Activated CD8-positive, alpha-beta memory T cell treated with anti-CD3 and anti-CD28 coated beads for 4 hours (primary cell): ENCODE data around the gene DACH1.

Experiments
- DNase-seq, 2 donors: peaks; one replicate each; pipeline ENCODE4 v3.0.0-alpha.2; 2020; ENCODE audit warnings: low read depth in 2 of 2

Gene DACH1

DNA sequence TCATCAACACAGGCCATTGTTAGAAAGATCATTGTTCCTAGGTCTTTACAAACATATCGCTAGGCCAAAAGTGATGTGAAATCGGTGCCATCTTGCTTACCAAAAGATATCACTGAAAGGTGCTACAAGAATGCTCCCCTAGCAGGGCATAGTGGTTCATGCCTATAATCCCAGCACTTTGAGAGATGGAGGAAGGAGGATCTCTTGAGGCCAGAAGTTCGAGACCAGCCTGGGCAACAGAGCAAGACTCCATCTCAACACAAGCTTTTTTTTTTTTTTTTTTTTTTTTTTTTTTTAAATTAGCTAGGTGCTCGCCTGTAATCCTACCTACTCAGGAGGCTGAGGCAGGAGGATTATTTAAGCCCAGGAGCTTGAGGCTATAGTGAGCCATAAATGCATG, 92.1 kb downstream of the DACH1 start:
- no peak for DNase-seq

DNA sequence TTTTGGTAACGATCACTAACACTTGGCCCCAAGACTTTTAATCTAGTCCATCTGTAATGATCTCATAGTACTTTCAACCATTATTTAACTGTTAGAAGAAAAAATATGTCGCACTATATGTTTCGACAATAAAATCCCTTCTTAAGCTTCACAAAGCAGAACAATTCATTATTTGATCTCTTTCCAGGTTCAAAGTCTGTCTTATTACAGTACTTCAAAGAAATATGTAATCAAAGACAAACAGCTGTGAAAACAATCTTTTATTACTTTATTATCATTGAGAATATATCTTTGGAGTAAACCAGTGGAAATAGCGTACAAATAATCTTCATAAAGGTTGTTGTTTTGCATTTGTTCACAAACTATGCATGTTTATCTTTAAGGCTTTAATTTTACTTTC, 93.5 kb downstream of the DACH1 start:
- no peak for DNase-seq

DNA sequence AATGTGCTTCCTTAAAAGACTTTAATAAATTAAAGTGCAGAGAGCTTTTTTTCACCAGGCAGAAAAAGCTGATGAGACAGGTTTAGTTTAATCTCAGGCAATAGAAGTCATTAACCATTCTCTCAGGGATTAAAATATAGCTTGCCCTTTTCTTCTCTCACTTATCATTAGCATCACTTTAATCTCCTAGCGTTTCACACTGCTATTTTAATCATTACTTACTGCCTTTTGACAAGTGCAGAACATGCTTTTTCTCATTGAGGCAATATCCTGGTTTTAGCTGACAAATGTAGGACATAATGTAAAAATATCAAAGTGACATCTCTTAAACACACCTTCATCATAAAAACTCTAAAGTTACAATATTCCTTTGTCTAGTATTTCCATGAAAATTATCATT, 94.6 kb downstream of the DACH1 start:
- no peak for DNase-seq

DNA sequence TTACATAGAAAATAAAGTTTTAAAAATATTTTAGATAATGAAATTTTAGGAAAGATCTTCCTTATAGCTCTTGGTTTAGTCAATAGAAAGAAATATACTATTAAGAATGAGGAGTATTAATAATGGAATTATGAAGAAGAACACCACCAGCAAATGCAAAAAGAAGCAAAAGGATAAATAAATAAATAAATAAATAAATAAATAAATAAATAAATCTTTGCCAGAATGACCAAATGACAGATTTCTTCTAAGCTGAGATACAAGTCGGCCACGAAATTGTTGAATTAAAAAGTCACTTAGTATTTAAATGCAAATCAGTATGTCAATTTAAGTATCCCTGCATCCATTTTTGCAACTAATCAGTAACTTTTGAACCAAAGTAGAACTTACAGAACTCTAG, 95.9 kb downstream of the DACH1 start:
- DNase-seq: no peak

DNA sequence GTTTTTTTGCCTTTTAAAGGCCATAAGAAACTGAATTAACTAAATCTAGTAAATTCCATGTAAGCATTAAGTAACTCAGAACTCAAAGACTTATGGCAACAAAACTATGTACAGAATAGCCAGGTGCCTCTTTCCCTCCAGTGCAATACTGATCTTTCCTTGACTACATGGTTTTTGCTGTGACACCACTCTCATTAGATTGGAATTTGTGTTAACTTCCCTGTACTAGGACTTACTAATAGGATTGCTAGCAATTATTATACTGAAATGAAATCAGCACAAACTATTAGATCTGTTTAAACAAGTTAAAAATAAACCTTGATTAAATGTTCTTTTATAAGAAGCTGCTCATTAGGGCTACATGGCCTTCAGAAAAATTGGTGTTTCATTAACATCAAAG, 96.3 kb downstream of the DACH1 start:
- no peak for DNase-seq

DNA sequence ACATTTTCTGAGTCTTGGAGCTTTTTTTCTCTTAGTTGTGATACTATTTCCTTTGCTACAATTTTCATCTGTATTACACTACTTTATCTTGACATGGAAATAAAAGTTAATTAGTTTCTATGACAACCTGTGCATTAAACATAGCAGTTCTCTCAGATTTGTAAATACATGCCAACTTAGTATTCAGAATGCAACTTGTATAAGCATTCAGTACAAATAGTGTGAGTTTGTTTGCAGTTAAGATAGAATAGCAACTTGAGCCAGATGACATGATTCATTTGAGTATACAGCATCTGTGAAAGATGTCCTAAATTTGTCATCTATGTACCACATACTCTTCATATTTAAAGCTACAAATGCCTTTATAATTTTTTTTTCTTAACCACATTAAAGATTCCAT, 98.1 kb downstream of the DACH1 start:
- DNase-seq: no peak

DNA sequence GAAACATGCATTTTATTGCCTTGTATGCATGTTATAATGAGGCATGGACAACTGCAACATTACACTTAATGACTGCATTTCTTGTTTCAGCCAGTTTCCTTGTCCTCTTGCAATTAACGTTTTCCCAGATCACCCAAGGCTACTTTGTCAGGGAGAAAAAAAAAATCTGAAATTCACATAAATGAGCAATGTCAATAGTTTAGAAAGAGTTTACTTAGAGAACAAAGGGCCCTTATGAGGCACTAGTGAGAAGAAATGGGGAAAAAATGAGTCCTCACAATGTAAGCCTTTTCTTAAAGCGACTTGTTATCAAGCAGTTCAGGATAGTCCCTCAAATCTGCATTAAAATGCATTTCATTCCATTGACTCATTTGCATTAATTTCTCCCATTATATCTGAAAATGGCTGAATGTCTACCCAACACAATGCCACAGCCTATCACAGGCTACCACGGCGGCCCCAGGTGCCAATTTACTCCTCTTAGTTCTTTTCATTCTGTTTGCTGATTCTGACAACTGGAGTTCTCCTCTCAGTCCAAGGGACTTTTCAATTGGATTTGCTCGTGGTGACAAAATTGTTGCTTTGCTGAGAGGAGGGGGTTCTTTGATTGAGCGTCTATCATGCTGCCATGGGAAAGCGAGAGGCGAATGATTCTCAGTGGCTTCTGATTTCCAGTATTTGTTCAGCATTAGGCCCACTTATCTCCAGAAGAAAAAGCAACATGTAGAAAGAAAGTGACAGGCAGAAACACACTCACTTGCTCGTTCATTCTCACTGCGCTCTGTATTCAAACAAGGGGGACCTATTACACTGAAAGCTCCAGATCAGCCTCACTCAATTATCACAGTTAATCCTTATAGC, 107.1 kb downstream of the DACH1 start:
- DNase-seq: no peak

DNA sequence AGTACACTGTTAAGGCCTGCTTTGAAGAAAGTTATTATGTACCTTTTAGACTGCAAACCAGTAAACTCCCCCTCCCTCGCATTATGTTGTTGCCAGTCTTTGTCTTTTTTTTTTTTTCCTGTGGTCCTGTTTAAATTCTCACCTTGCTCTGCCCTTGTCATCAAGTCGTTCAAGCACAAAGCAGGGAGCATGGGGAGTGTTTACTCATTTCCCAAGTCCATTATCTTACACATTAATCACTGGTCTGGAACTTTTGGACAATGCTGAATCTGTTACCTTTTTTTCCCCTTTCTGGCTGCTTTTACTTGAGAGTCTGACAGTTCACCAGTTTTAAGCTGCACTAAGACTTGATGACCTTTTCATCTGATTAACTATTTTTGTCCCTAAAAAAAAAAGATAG, 108.2 kb downstream of the DACH1 start:
- DNase-seq: no peak

DNA sequence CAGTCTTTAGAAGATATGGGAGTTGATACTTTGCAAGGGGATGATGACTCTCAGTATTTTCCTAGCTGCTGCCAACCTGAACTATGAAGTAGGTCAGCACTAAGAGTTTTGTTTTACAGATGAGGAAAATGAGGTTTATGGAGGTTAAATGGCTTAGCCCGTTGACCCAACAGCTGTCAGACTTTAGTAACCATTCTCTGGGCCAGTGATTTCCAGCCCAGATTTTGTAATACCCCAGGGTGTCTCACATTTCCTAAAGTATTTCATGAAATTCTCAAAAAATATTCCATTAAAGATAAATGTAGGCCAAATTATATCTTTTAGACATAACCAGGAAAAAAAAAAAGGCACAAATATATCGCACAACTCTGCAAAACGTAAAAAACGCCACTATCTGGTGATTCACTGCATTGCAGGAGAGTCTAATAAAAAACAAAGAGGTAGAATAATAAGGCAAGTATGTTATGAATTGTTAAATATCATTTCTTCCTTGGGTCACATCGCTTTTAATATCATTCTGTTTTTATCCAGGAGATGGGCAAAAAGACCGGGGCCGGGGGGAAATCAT, 112.5 kb downstream of the DACH1 start:
- no peak for DNase-seq

DNA sequence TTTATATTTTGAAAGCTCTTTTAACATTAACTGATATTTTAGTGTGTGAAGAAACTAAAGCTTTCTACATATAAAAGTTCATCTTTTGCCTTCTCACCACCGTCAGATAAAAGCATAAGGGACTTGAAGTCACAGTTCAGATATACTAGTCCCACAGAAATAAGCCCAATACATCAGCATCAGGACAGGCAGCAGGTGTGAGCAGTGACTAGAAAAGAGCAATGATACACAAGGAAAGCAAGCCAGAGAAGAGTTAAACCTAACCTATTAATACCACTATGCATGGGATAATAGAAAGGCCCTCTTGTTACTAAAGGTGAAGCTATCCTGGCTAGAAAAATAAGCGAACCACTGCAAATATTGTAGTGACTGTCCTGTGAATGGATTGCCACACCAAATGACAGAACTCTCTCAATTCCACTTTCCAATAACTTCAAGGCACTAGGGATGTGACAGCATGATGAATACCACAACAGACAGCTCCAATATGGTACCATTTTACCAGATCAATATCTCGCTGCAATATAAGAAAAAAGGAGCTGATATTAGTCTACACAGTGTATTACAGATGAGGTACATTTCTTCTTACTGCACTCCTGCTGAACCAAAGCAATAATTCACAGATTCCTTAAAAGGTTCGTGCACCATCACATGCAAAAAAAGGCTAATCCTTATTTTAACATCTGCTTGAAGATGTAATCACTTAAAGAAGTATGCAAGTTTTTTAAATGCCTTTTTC, 114.1 kb downstream of the DACH1 start:
- DNase-seq: no peak

DNA sequence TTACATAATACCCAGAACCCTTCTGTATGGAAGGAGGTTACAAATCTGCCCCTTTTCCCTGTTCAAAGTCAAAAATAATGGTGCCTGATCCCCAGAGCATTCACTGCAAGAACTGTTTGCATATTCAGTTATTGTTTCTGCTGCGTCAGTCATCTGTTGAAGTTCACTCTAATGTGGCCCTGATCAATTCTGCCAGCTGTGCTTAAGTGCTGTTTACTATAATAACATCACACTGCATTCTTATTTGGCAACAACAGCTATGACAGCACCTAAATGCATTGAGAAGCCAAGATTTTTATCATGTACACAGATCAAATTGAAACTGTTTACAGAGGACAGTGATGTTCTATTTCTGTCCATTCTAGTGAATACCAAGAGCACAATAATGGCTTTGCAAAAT, 115.9 kb downstream of the DACH1 start:
- no peak for DNase-seq

DNA sequence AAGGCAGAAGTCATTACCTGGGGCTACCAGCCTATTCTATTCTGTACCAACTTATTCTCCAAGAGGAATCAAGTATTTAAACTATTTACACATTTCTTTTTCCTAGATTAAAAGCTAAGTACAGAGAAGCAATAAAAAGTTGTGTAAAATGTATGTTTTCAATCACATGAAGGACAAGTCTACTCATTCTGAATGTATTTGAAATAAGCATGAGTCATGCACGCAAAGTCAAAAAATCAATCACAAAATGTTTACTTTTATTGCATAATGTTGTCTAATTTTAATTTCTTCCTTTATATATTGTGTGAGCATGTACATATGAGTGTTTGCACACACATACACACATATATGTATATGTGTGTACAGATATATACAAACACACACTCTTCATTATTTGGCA, 136.7 kb downstream of the DACH1 start:
- no peak for DNase-seq

DNA sequence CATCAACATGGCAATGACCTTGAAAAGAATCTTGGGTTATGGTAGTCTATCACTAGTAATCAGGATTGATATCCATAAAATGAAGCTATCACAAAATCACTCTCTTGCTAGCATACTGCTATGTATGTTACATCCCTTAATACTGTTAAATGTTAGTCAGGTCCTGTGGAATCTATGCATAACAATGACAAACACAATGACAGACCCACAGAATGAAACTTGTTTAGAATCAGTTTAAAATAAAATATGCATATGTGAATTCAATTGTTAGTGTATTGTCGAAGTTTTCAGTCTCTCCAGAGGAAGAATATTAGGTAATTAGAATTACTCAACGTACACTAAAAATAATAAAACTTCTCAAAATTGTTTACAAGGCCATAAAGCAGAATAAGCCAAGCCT, 137.6 kb downstream of the DACH1 start:
- no peak for DNase-seq

DNA sequence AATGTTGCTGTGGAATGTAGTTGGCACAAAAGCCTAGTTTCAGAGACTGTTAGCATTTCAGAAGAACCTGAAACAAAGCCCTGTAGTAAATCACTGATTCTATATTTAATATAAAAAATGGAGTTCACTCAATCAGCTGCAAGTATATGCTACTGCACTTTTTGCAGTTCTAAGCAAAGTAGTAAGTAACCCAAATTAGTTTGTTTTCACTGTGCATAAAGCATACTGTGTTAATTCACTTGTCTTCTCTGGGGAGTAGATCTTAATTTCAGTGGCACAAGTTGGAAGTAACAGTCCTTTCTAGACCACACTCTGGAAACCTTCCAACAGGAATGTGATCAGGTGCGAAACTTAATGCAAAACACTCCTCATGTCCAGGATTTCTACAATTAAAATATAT, 139.3 kb downstream of the DACH1 start:
- no peak for DNase-seq

DNA sequence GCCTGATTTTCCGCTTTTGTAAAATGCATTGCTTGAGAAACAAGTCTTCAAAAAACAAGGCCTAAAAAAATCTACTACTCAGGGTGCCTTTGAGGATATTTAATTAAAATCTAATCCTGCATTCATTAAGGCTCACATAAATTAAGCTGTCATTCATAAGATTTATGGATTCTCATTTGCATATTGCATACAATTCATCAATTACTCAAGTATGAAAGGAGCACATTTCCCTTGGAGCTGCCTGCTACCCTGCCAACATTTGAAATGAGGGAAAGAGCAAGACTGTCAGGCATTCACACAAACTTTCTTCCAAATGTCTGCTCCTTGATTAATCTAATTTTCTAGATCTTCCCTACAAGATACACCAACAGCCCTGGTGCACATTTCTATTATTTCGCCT, 140.0 kb downstream of the DACH1 start:
- no peak for DNase-seq

DNA sequence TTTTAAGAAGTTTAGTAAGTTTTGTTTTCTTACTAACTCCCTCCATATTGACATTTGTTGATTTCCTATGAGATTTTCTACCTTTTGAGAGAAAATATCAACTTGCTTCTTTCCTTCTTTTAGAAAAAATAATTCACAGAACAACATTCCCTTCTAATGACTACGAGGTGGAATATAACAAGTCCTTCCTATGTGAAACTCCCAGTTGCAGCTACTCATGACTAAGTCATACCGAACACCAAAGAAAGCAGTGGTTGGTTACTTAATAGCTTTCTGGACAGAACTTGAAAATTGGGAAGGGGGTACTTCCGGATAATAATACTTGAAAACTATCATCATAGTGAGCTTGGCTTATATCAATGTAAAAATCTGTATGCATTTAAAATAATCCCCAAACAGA, 144.8 kb downstream of the DACH1 start:
- DNase-seq: no peak

DNA sequence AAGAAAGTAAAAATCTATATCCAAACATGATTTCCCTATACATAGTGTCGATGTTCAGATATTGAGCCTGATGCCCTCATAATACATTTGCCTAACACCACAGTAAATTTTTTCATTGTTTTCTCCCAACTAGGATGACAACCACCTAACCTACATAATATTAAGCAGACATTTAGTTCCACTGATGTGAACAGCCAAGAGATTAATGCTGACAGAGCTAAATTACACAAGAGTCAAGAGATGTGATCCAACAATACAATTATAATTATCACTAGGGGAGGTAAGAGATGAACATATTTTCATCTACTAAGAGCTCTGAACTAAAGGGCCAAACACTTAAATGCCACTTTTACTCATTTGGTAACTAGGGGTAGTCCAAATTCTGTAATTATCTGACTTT, 145.9 kb downstream of the DACH1 start:
- no peak for DNase-seq

DNA sequence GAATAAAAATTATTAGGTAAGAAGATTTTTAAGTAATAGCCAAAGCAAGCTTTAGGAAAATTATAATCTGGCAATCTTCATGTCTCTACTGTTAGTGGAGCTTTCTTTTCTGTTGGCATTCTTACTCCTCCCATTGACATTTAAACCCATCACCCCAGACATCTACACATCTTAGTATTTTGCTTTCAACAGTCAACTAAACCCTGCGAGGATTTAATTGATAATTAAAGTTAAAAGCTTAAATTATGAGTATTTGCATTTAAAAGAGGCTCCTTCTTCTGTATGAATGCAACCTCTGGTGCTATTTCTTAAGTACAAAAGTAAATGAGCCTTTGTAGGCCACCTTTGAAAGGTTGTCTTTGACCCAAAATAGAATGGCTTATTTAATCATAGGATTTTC, 148.1 kb downstream of the DACH1 start:
- DNase-seq: no peak

DNA sequence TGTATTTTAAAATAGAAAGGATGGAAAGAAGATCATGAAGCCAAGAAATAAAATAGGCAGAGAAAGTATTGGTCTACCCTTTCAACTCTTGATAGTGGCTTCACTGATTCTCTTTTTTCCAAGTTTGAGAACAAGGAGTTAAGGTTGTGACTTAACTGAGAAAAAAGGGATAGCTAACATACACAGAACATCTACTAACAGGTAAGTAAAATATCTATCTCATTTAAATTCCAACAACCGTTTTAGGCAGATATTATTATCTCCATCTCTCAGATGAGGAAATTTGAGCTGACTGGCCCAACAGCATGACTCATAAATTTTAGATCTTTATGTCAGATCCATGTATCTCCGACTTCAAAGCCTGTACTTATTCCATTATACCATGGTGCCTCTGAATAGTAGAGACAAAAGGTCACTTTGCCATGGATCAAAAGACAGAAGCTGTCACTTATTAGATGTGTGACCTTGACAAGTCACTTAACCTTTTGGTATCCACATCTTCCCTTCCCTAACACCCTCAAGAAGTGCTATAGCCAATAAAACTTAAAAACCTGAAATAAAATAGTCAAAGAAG, 152.1 kb downstream of the DACH1 start:
- DNase-seq: no peak

DNA sequence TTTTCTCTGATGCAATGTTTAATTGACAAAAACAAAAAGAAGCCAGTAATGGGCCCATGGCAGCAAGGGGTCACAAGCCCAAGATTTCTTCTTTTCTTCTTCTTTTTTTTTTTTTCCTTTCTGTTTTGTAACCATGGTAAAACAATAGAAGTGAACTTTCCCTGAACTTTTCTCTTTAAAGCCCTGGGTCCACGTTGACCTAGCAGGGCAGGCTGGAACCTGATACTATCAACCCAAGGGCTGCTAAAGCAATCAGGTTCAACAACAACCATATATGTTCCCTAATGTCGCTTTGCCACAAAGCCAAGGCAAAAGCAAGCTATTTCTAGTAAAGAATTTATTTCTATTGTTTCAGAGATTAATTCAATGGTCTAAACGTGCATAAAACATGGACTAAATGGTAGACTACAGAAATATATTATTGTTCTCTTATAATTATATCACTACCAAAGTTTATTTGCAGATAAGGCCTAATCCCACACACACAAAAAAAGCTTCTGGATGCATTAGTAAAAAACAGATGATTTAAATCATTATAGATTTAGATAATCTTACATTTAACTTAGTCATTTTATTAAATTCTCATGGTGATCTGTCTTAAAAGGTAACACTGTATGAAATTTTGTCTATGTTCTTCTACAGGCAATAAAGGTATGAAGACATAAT, 153.9 kb downstream of the DACH1 start:
- DNase-seq: no peak

DNA sequence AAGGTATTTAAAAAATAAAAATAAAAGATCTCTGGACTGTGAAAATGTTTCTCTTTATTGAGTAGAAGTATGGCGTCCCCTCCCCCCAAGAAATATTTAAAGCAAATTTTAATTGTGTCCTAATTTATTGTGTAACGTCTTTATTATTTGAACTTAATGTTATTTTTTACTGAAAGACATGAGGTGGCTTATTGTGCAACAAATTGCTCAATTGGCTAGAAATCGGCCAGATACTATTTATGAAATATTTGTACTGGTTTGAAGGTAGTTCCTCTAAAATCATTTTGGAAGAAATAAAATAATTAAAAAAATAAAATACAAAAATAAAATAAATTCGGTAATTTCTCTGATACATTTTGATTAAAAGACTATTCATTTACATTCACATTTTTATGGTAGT, 162.3 kb downstream of the DACH1 start:
- DNase-seq: no peak

DNA sequence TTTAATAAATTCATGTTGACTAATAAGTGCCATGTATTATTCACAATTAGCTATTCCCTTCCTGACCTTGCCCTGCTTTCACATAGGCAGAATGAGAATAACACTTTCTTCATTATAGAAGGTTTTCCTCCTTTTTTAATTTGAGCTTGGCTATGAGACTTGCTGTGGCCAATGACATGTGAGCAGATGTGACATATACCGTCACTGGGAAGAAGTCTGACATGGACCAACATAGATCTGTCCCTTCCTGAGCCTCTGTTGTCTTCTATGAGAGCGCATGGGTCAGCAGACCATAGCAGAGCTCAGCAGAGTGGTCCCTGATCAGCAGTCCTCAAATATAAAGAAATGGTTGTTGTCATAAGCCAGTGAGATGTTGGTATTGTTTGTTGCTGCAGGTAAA, 163.9 kb downstream of the DACH1 start:
- no peak for DNase-seq
